Gastroesophageal sphincter (tissue), 4 donors: Measurements from ENCODE around the gene HMOX2. TPM values are rescaled to one million over a fixed set of nuclear protein-coding genes. Genes with fewer than 3 reads are reported as not detected.
A peak's percentile ranks its signal among the peaks of the same experiment; 100 is the strongest.

Experiments used
- ATAC-seq: fragments of 150-250 bp; one replicate; pipeline ENCODE4 v1.9.1; 2016; ENCODE audit warnings: mild to moderate bottlenecking, moderate library complexity
- H3K27ac ChIP-seq, 4 donors: fragments of 200-600 bp; sonication (generic) in 3 of 4; 1 replicate in 3 of 4; 2 replicates in 1 of 4; pipeline ENCODE4 v1.5.1; 2016 to 2019
- H3K27me3 ChIP-seq: fragments of 200-600 bp; sonication (generic); one replicate; pipeline ENCODE4 v1.5.1; 2019
- H3K36me3 ChIP-seq, 2 donors: fragments of 200-600 bp; sonication (generic); one replicate each; pipeline ENCODE4 v1.5.1; 2019; ENCODE audit warnings: control low read depth in 1 of 2
- H3K4me1 ChIP-seq, 3 donors: fragments of 200-600 bp; sonication (generic); 1 replicate in 2 of 3; 2 replicates in 1 of 3; pipeline ENCODE4 v1.5.1; 2016 to 2019; ENCODE audit warnings: control low read depth in 2 of 3
- H3K4me3 ChIP-seq, 2 donors: fragments of 200-600 bp; sonication (generic); one replicate each; pipeline ENCODE4 v1.5.1; 2019; ENCODE audit warnings: mild to moderate bottlenecking in 1 of 2, moderate library complexity in 1 of 2
- H3K9me3 ChIP-seq, 3 donors: fragments of 200-600 bp; sonication (generic); one replicate each; pipeline ENCODE4 v1.5.1; 2017 to 2019; ENCODE audit warnings: control low read depth in 2 of 3
- CTCF ChIP-seq, 4 experiments: fragments of 200-600 bp in 2 of 4; fragments of 450-650 bp in 2 of 4; sonication (generic) in 1 of 4; IDR thresholded peaks; one replicate each; pipeline ENCODE4 v1.5.1; 2017 to 2019; ENCODE audit warnings: antibody characterized with exemption in 4 of 4, mild to moderate bottlenecking in 2 of 4, moderate library complexity in 2 of 4
- EP300 ChIP-seq: sonication (generic); formaldehyde crosslinking; IDR thresholded peaks from one replicate; pipeline ENCODE4 v1.6.1; 2017; ENCODE audit warnings: antibody characterized with exemption, mild to moderate bottlenecking
- POLR2A ChIP-seq, 2 donors: fragments of 450-650 bp; IDR thresholded peaks; one replicate each; pipeline ENCODE4 v1.6.1; 2017; ENCODE audit warnings: antibody characterized with exemption in 2 of 2, mild to moderate bottlenecking in 2 of 2, moderate library complexity in 1 of 2
- POLR2AphosphoS5 ChIP-seq: sonication (generic); formaldehyde crosslinking; IDR thresholded peaks from one replicate; pipeline ENCODE4 v1.6.1; 2017; ENCODE audit warnings: antibody characterized with exemption
- WGBS, 2 donors: methylation state at CpG; one replicate each; pipeline ENCODE4 v1.1.5; 2018; ENCODE audit warnings: low coverage in 1 of 2; 5-methylcytosine and 5-hydroxymethylcytosine counted together
- total RNA-seq, 4 donors: library from RNA; depleted of rRNA; stranded (reverse); fragments of >200 nt; gene quantifications; one replicate each; pipeline ENCODE4 v1.1.0, GENCODE V29; 2016

HMOX2 gene
- total RNA-seq, 4 donors from 2014 or later: 26.3 to 66.3 (median 36.2) TPM

- WGBS, 2 donors: 78 to 91% methylated on average over 9 to 11 of the region's 15 CpGs
- no peak for ATAC-seq
- H3K4me3 ChIP-seq: no peak overlapping the region
These were observed 43.3 kb downstream of the HMOX2 start for GRCh38 chr16:4519274-4520058.

GRCh38 chr16:4520913-4521312, 44.7 kb downstream of the HMOX2 start:
- Histone ChIP-seq H3K9me3 (no peaks in the 10 kb centered on the region), H3K27me3 (no peaks in the 10 kb centered on the region), H3K4me1 (peaks cover 0 to 54% (median 7%) of the 10 kb centered on the region in 3 donors), H3K27ac (no peak overlapping the region), H3K4me3 (no peak overlapping the region), H3K36me3 (peaks cover 0 to 20% of the 10 kb centered on the region in 2 donors)
- TF ChIP-seq EP300 (no peak), POLR2AphosphoS5 (no peak), POLR2A (IDR thresholded peaks at IDR 0.05) (no peak), CTCF (IDR thresholded peaks at IDR 0.05) (no peak)
- WGBS, 2 donors: 77 to 87% methylated on average over 4 to 6 of the region's 7 CpGs
- no peak for ATAC-seq

More at GRCh38 chr16:4519274-4520058, 43.3 kb downstream of the HMOX2 start:
- no peaks in the 10 kb centered on the region for H3K27me3 ChIP-seq
- H3K36me3 ChIP-seq: peaks cover 0 to 20% of the 10 kb centered on the region in 2 donors
- no peaks in the 10 kb centered on the region for H3K9me3 ChIP-seq
- peaks cover 0 to 56% (median 14%) of the 10 kb centered on the region in 3 donors for H3K4me1 ChIP-seq
- TF ChIP-seq POLR2AphosphoS5: no peak
- TF ChIP-seq EP300: no peak
- no peak for TF ChIP-seq CTCF (IDR thresholded peaks at IDR 0.05)
- no peak for TF ChIP-seq POLR2A (IDR thresholded peaks at IDR 0.05)
- H3K27ac ChIP-seq: no peak overlapping the region

- no peaks in the 10 kb centered on the region for H3K9me3 ChIP-seq
- WGBS, 2 donors: 67 to 80% methylated on average over 1 of the region's 8 CpGs
- H3K27ac ChIP-seq: peak overlapping the region in 1 of 4 donors; percentile 4
- no peak for ATAC-seq
- H3K36me3 ChIP-seq: peaks cover 0 to 20% of the 10 kb centered on the region in 2 donors
- TF ChIP-seq POLR2AphosphoS5 (no peak), EP300 (no peak), POLR2A (IDR thresholded peaks at IDR 0.05) (no peak), CTCF (IDR thresholded peaks at IDR 0.05) (no peak)
- H3K4me1 ChIP-seq: peaks cover 0 to 52% (median 7%) of the 10 kb centered on the region in 3 donors
- H3K4me3 ChIP-seq: no peak overlapping the region
- no peaks in the 10 kb centered on the region for H3K27me3 ChIP-seq
These were observed 45.9 kb downstream of the HMOX2 start for GRCh38 chr16:4522051-4522581.

- H3K4me3 ChIP-seq: no peak overlapping the region
- H3K36me3 ChIP-seq: peaks cover 0 to 20% of the 10 kb centered on the region in 2 donors
- H3K27ac ChIP-seq: no peak overlapping the region
- peaks cover 0 to 46% (median 7%) of the 10 kb centered on the region in 3 donors for H3K4me1 ChIP-seq
- no peak for ATAC-seq
- TF ChIP-seq EP300 (no peak), POLR2A (IDR thresholded peaks at IDR 0.05) (no peak), POLR2AphosphoS5 (no peak), CTCF (IDR thresholded peaks at IDR 0.05) (no peak)
- no peaks in the 10 kb centered on the region for H3K9me3 ChIP-seq
- H3K27me3 ChIP-seq: no peaks in the 10 kb centered on the region
- 100% methylated on average over 1 of the region's 4 CpGs for WGBS, 2 donors
These were observed 47.5 kb downstream of the HMOX2 start for GRCh38 chr16:4523686-4524085.

GRCh38 chr16:4524571-4524970, 48.4 kb downstream of the HMOX2 start:
- no peaks in the 10 kb centered on the region for H3K9me3 ChIP-seq
- no peak overlapping the region for H3K27ac ChIP-seq
- H3K4me3 ChIP-seq: no peak overlapping the region
- TF ChIP-seq POLR2A (IDR thresholded peaks at IDR 0.05) (no peak), CTCF (IDR thresholded peaks at IDR 0.05) (no peak)
- H3K36me3 ChIP-seq: peaks cover 0 to 20% of the 10 kb centered on the region in 2 donors
- no peaks in the 10 kb centered on the region for H3K27me3 ChIP-seq
- ATAC-seq: no peak
- peaks cover 0 to 55% (median 7%) of the 10 kb centered on the region in 3 donors for H3K4me1 ChIP-seq
